HepG2 (cell line): ENCODE results near the gene ADGRL3. TPM values are rescaled to one million over a fixed set of nuclear protein-coding genes. Genes with fewer than 3 reads are reported as not detected.

ENCODE experiments used
- ATAC-seq: fragments of 200-7000 bp; cut with Tn5 transposase; 3 replicates; pipeline ENCODE4 v1.9.1; 2020; ENCODE audit warnings: mild to moderate bottlenecking, moderate library complexity
- BruUV-seq: library from RNA; stranded (reverse); fragments of 400-500 nt; replicated peaks from 2 replicates; lab custom pipeline; 2021; lab: Mats Ljungman, UMichigan
- CTCF ChIA-PET: fragments of 300-600 bp; formaldehyde crosslinking; extraction: SDS; loops from one replicate; lab custom pipeline; 2021; ENCODE audit warnings: low total read pairs, inconsistent platforms, low intra/inter-chr PET ratio; lab: Yijun Ruan, JAX
- POLR2A ChIA-PET: fragments of 350-600 bp; sonication (Branson Sonifier 250); formaldehyde crosslinking; loops from one replicate; lab custom pipeline; 2020; ENCODE audit warnings: antibody characterized with exemption, inconsistent platforms; lab: Yijun Ruan, JAX
- DNase-seq: peaks from one replicate; pipeline ENCODE4 v3.0.0-alpha.2; 2015; ENCODE audit warnings: low spot score
- FAIRE-seq: peaks from 3 replicates; lab custom pipeline; 2011; peaks lifted over from hg19 to GRCh38; lab: Jason Lieb, UNC
- H2AFZ ChIP-seq: one replicate; pipeline ENCODE4 v1.6.1; 2011; ENCODE audit warnings: low read length, inconsistent platforms
- H3K27ac ChIP-seq: fragments of 300-600 bp; 3 replicates; pipeline ENCODE4 v1.8.0; 2011; ENCODE audit warnings: mixed run types, mild to moderate bottlenecking, mixed read lengths, low read length, inconsistent platforms; ENCODE audit not compliant: insufficient read depth; ENCODE audit errors: extremely low read length
- H3K27me3 ChIP-seq, 2 experiments: fragments of 200-600 bp in 1 of 2; 2 replicates in 1 of 2; 3 replicates in 1 of 2; pipeline versions ENCODE4 v1.6.0 to v1.8.0; 2011; ENCODE audit warnings: low read length in 2 of 2, mild to moderate bottlenecking in 2 of 2, moderate library complexity in 2 of 2, inconsistent platforms in 1 of 2; ENCODE audit not compliant: insufficient read depth in 2 of 2, control insufficient read depth in 1 of 2
- H3K36me3 ChIP-seq, 2 experiments: fragments of 200-600 bp in 1 of 2; replicated peaks in 1 of 2; 2 replicates in 1 of 2; 3 replicates in 1 of 2; pipeline versions ENCODE4 v1.5.1 to v1.8.0; 2011; ENCODE audit warnings: low read length in 2 of 2, inconsistent platforms in 1 of 2; ENCODE audit not compliant: insufficient read depth in 2 of 2, control insufficient read depth in 1 of 2
- H3K4me1 ChIP-seq: 2 replicates; pipeline ENCODE4 v1.5.1; 2012; ENCODE audit warnings: low read length, inconsistent platforms; ENCODE audit not compliant: insufficient read depth
- H3K4me2 ChIP-seq: 2 replicates; pipeline ENCODE4 v1.6.0; 2011; ENCODE audit warnings: low read depth, low read length, inconsistent platforms
- H3K4me3 ChIP-seq, 3 experiments: fragments of 200-600 bp in 1 of 3; sonication (generic), shearing (Covaris generic) in 1 of 3; replicated peaks in 1 of 3; 2 replicates each; pipeline ENCODE4 v1.5.1; 2011 to 2016; ENCODE audit warnings: low read length in 3 of 3, inconsistent platforms in 2 of 3, low read depth in 2 of 3, mild to moderate bottlenecking in 2 of 3, control low read depth in 1 of 3, mixed read lengths in 1 of 3; ENCODE audit not compliant: insufficient read depth in 1 of 3
- H3K79me2 ChIP-seq: one replicate; pipeline ENCODE4 v1.6.1; 2011; ENCODE audit warnings: low read length, inconsistent platforms; ENCODE audit not compliant: insufficient read depth
- H3K9ac ChIP-seq: 2 replicates; pipeline ENCODE4 v1.6.0; 2011; ENCODE audit warnings: mild to moderate bottlenecking, low read depth, low read length, inconsistent platforms; ENCODE audit not compliant: insufficient read depth
- H3K9me3 ChIP-seq: 2 replicates; pipeline ENCODE4 v1.5.1; 2012; ENCODE audit warnings: mild to moderate bottlenecking, low read length
- H4K20me1 ChIP-seq: 2 replicates; pipeline ENCODE4 v1.6.0; 2011; ENCODE audit warnings: inconsistent platforms, mild to moderate bottlenecking, low read length, moderate library complexity; ENCODE audit not compliant: insufficient read depth
- CEBPB ChIP-seq: IDR thresholded peaks from 2 replicates; pipeline ENCODE4 v1.6.1; 2011; ENCODE audit warnings: low read depth, low read length, improper control_type of control experiment, borderline replicate concordance
- FOXK2 ChIP-seq: fragments of 450-650 bp; IDR thresholded peaks from 2 replicates; pipeline ENCODE4 v1.6.1; 2016
- GABPA ChIP-seq, 2 experiments: IDR thresholded peaks; 2 replicates each; pipeline ENCODE4 v1.6.1; 2011 to 2016; ENCODE audit warnings: low read depth in 2 of 2, low read length in 1 of 2, missing biosample characterization in 1 of 2, missing genetic modification characterization in 1 of 2
- HES4 ChIP-seq: sonication (generic); formaldehyde crosslinking; IDR thresholded peaks from 2 replicates; pipeline ENCODE4 v1.9.0; 2021; ENCODE audit warnings: mild to moderate bottlenecking, missing genetic modification reagents, borderline replicate concordance
- HOXD1 ChIP-seq: sonication (generic); formaldehyde crosslinking; IDR thresholded peaks from 2 replicates; pipeline ENCODE4 v1.5.0; 2020; ENCODE audit warnings: missing genetic modification reagents
- RBM22 ChIP-seq: fragments of 200-400 bp; formaldehyde crosslinking; optimal IDR thresholded peaks from 2 replicates; pipeline ENCODE3; 2017; ENCODE audit warnings: mild to moderate bottlenecking, low read length, moderate library complexity
- SAP130 ChIP-seq: IDR thresholded peaks from 2 replicates; pipeline ENCODE4 v1.6.1; 2016; ENCODE audit warnings: low read depth
- SIX4 ChIP-seq: sonication (generic); formaldehyde crosslinking; IDR thresholded peaks from 2 replicates; pipeline ENCODE4 v1.4.0; 2020; ENCODE audit warnings: missing genetic modification reagents
- SRF ChIP-seq: IDR thresholded peaks from 2 replicates; pipeline ENCODE4 v1.6.1; 2011; ENCODE audit warnings: mild to moderate bottlenecking, low read depth, low read length, moderate library complexity
- SRSF9 ChIP-seq: fragments of 200-400 bp; formaldehyde crosslinking; IDR thresholded peaks from 2 replicates; pipeline ENCODE4 v1.6.1; 2018; ENCODE audit warnings: borderline replicate concordance, mild to moderate bottlenecking, low read depth, low read length; ENCODE audit not compliant: insufficient read depth, poor library complexity, severe bottlenecking
- ZNF12 ChIP-seq: sonication (generic); formaldehyde crosslinking; IDR thresholded peaks from 2 replicates; pipeline ENCODE4 v1.5.0; 2020; ENCODE audit warnings: missing genetic modification reagents
- ZNF24 ChIP-seq: fragments of 450-650 bp; IDR thresholded peaks from 2 replicates; pipeline ENCODE4 v1.6.1; 2017; ENCODE audit warnings: antibody characterized with exemption, mild to moderate bottlenecking
- ZNF605 ChIP-seq: sonication (generic); formaldehyde crosslinking; IDR thresholded peaks from 2 replicates; pipeline ENCODE4 v1.8.0; 2022; ENCODE audit warnings: mild to moderate bottlenecking, missing genetic modification reagents
- ZNF839 ChIP-seq: sonication (generic); formaldehyde crosslinking; IDR thresholded peaks from 2 replicates; pipeline ENCODE4 v1.4.0; 2020; ENCODE audit warnings: missing genetic modification reagents, mild to moderate bottlenecking, borderline replicate concordance
- WGBS: methylation state at CpG from one replicate; pipeline ENCODE4 v1.1.6; 2017; ENCODE audit warnings: low lambda C conversion rate; 5-methylcytosine and 5-hydroxymethylcytosine counted together
- in situ Hi-C: cut with HindIII; loops from 2 replicates; pipeline ENCODE4 v1.10.0; 2017; ENCODE audit warnings: low pct_unique_long_range_greater_than_20kb; ENCODE audit not compliant: extremely low pct_ligation_motif_present
- intact Hi-C: fragments of 100-400 bp; cut with micrococcal nuclease; formaldehyde crosslinking; loops from one replicate; pipeline ENCODE4 v1.10.0; 2022; ENCODE audit not compliant: unreplicated experiment
- polyA plus RNA-seq, 8 experiments: library from polyadenylated mRNA; depleted of rRNA in 3 of 8; stranded (reverse) in 7 of 8; unstranded in 1 of 8; fragments of >200 nt; fragmentation: Illumina TruSeq in 4 of 8; extraction: Trizol in 4 of 8; gene quantifications; 2 replicates each; pipeline versions ENCODE4 v1.2.1 to v1.2.3, GENCODE V29; 2011 to 2016; ENCODE audit warnings: low read depth in 4 of 8, missing spikeins in 1 of 8, mixed read lengths in 1 of 8; ENCODE audit not compliant: insufficient read depth in 1 of 8
- total RNA-seq, 5 experiments: library from RNA; depleted of rRNA; stranded (reverse); fragments of >200 nt; fragmentation: Illumina TruSeq; extraction: Trizol; gene quantifications; 2 replicates each; pipeline ENCODE4 v1.2.3, GENCODE V29; 2016; ENCODE audit warnings: low read depth in 1 of 5
- TF ChIP-seq, protein P1 (sequence below): IDR thresholded peaks from 2 replicates; pipeline ENCODE4 v1.6.1; 2016; ENCODE audit warnings: low read depth, missing genetic modification reagents, missing compliant biosample characterization
- TF ChIP-seq, protein P2 (sequence below): IDR thresholded peaks from 2 replicates; pipeline ENCODE4 v1.6.1; 2012; ENCODE audit warnings: inconsistent platforms

ADGRL3 gene
- total and polyA plus RNA-seq, 2 of the 13 experiments (the other 11 are each of a cell fraction or from before 2014, with no cell fraction given) = 0.04 to 0.05 TPM

DNA sequence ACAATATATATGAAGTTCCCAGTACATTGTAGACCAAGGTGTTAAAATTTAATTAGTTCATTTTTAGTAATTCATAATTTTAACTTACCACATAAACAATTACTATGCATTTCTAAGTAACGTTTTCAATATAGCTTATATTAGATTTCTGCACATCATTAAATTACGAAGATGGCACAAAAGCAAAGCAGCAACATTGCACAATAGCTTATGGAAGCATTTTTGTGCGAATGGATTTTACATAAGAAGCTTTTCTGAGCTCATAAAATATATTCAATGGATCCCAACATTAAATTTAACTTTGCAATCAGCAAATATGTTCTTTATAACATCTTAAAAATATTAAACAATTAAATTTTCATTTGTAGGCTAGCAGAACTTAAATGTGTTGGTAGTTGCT, 875.4 kb downstream of the ADGRL3 start:
- ATAC-seq (no peak), FAIRE-seq (no peak), DNase-seq (no peak)
- intact Hi-C loops (no loop called here), in situ Hi-C loops (no loop called here)
- BruUV-seq = no TSS peak
- H3K4me1 ChIP-seq = no peaks in the 10 kb centered on the region
- H3K27ac ChIP-seq = no peak overlapping the region
- TF ChIP-seq CEBPB (0 out of 2 replicates have a peak, but pooled peaks have one; percentile 17), ZNF12 (CRISPR knock-in tag) (no peak)
- no peaks in the 10 kb centered on the region for H3K36me3 ChIP-seq
- ChIA-PET CTCF (no interaction called here), POLR2A (no interaction called here)
- no peak overlapping the region for H3K9ac ChIP-seq
- no peaks in the 10 kb centered on the region for H3K9me3 ChIP-seq
- H3K4me3 ChIP-seq = no peak overlapping the region
- H3K4me2 ChIP-seq = no peak overlapping the region
- no peak overlapping the region for H2AFZ ChIP-seq
- H3K79me2 ChIP-seq = no peaks in the 10 kb centered on the region
- H3K27me3 ChIP-seq = no peaks in the 10 kb centered on the region
- no peaks in the 10 kb centered on the region for H4K20me1 ChIP-seq
- WGBS = 4% methylated on average over 3 of the region's 3 CpGs

DNA sequence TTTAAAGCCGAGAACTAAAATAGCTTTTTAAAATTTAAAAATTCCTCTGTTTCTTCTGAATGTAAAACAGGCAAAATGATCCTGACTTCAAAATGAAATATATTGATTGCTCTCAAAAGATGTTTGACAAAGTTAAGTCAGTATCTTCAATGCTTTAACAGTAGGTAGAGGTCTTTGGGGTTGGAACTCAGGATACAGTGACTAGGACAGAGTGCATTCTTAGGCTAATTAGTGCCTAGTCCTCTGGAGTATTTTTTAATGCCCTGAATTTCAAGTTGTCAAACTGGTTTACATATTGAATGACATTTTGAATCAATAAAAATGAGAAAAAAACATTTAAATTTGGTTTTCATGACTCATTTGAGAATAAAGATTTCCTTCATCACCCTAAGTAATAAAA, 877.3 kb downstream of the ADGRL3 start:
- intact Hi-C loops (no loop called here), in situ Hi-C loops (no loop called here)
- Histone ChIP-seq H3K36me3 (no peaks in the 10 kb centered on the region), H3K4me3 (no peak overlapping the region), H3K27me3 (no peaks in the 10 kb centered on the region), H3K79me2 (no peaks in the 10 kb centered on the region), H4K20me1 (no peaks in the 10 kb centered on the region), H3K4me1 (no peaks in the 10 kb centered on the region), H2AFZ (no peak overlapping the region), H3K9ac (no peak overlapping the region), H3K9me3 (no peaks in the 10 kb centered on the region), H3K27ac (no peak overlapping the region), H3K4me2 (no peak overlapping the region)
- FAIRE-seq = no peak
- WGBS = 0% methylated on average over 1 of the region's 1 CpG
- ChIA-PET POLR2A (no interaction called here), CTCF (no interaction called here)
- ATAC-seq = no peak
- no peak for DNase-seq
- no TSS peak for BruUV-seq
- no peak for TF ChIP-seq HES4
- TF ChIP-seq RBM22 = no peak
- no peak for TF ChIP-seq SIX4
- no peak for TF ChIP-seq SRSF9
- TF ChIP-seq ZNF24 = no peak
- TF ChIP-seq HOXD1 (CRISPR knock-in tag) = no peak
- TF ChIP-seq, protein P1, sequence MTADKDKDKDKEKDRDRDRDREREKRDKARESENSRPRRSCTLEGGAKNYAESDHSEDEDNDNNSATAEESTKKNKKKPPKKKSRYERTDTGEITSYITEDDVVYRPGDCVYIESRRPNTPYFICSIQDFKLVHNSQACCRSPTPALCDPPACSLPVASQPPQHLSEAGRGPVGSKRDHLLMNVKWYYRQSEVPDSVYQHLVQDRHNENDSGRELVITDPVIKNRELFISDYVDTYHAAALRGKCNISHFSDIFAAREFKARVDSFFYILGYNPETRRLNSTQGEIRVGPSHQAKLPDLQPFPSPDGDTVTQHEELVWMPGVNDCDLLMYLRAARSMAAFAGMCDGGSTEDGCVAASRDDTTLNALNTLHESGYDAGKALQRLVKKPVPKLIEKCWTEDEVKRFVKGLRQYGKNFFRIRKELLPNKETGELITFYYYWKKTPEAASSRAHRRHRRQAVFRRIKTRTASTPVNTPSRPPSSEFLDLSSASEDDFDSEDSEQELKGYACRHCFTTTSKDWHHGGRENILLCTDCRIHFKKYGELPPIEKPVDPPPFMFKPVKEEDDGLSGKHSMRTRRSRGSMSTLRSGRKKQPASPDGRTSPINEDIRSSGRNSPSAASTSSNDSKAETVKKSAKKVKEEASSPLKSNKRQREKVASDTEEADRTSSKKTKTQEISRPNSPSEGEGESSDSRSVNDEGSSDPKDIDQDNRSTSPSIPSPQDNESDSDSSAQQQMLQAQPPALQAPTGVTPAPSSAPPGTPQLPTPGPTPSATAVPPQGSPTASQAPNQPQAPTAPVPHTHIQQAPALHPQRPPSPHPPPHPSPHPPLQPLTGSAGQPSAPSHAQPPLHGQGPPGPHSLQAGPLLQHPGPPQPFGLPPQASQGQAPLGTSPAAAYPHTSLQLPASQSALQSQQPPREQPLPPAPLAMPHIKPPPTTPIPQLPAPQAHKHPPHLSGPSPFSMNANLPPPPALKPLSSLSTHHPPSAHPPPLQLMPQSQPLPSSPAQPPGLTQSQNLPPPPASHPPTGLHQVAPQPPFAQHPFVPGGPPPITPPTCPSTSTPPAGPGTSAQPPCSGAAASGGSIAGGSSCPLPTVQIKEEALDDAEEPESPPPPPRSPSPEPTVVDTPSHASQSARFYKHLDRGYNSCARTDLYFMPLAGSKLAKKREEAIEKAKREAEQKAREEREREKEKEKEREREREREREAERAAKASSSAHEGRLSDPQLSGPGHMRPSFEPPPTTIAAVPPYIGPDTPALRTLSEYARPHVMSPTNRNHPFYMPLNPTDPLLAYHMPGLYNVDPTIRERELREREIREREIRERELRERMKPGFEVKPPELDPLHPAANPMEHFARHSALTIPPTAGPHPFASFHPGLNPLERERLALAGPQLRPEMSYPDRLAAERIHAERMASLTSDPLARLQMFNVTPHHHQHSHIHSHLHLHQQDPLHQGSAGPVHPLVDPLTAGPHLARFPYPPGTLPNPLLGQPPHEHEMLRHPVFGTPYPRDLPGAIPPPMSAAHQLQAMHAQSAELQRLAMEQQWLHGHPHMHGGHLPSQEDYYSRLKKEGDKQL (CRISPR knock-in tag) = no peak
- no peak for TF ChIP-seq ZNF839 (CRISPR knock-in tag)
- TF ChIP-seq SAP130 = no peak
- TF ChIP-seq, protein P2, sequence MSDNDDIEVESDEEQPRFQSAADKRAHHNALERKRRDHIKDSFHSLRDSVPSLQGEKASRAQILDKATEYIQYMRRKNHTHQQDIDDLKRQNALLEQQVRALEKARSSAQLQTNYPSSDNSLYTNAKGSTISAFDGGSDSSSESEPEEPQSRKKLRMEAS = no peak
- no peak for TF ChIP-seq SRF
- no peak for TF ChIP-seq ZNF605 (CRISPR knock-in tag)
- no peak for TF ChIP-seq FOXK2
- TF ChIP-seq GABPA (IDR thresholded peaks at IDR 0.05; ENCODE audit: low read depth, low read length) = no peak
- TF ChIP-seq GABPA (CRISPR knock-in tag; IDR thresholded peaks at IDR 0.05; ENCODE audit: low read depth) = no peak
